Cardiac fibroblast (primary cell): Measurements from ENCODE around the gene SPEF2.

Experiments used
- DNase-seq, 2 donors: peaks; one replicate each; pipeline versions ENCODE4 v3.0.0 to v3.0.0-alpha.2; 2010; ENCODE audit warnings: low read depth in 2 of 2
- H3K4me3 ChIP-seq, 2 donors: replicated peaks in 1 of 2; 1 replicate in 1 of 2; 2 replicates in 1 of 2; pipeline ENCODE4 v1.5.1; 2011; ENCODE audit warnings: low read depth in 2 of 2, low read length in 2 of 2, mild to moderate bottlenecking in 2 of 2, moderate library complexity in 1 of 2
- TF ChIP-seq, protein P1 (sequence below): IDR thresholded peaks from one replicate; pipeline ENCODE4 v1.5.1; 2011; ENCODE audit warnings: low read depth, mild to moderate bottlenecking, low read length, inconsistent platforms

The SPEF2 gene

GRCh38 chr5:35794684-35795375, 177.2 kb downstream of the SPEF2 start:
- DNase-seq: no peak
- TF ChIP-seq, protein P1, sequence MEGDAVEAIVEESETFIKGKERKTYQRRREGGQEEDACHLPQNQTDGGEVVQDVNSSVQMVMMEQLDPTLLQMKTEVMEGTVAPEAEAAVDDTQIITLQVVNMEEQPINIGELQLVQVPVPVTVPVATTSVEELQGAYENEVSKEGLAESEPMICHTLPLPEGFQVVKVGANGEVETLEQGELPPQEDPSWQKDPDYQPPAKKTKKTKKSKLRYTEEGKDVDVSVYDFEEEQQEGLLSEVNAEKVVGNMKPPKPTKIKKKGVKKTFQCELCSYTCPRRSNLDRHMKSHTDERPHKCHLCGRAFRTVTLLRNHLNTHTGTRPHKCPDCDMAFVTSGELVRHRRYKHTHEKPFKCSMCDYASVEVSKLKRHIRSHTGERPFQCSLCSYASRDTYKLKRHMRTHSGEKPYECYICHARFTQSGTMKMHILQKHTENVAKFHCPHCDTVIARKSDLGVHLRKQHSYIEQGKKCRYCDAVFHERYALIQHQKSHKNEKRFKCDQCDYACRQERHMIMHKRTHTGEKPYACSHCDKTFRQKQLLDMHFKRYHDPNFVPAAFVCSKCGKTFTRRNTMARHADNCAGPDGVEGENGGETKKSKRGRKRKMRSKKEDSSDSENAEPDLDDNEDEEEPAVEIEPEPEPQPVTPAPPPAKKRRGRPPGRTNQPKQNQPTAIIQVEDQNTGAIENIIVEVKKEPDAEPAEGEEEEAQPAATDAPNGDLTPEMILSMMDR: no peak
- no peak overlapping the region for H3K4me3 ChIP-seq

DNA sequence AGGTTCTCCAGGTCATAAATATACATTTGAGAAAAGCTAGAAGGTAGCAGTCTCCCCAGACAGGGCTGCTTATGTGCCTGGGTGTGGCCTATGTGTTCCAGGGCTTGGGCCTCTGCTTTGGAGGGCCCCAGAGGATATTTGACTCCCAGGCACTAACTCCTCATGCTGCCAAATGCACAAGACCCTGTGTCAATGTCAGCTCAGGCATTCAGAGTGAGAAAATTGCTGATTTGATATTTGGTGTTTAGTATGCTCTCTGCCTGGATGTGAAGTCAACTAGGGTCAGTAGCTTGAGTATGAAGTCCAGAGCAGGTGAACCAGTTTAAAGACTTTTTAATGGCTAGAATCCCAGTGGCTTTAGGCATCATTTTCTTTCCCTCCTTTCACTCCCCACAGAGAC, 181.5 kb downstream of the SPEF2 start:
- no peak for DNase-seq
- H3K4me3 ChIP-seq: no peak overlapping the region
- TF ChIP-seq, protein P1: no peak

DNA sequence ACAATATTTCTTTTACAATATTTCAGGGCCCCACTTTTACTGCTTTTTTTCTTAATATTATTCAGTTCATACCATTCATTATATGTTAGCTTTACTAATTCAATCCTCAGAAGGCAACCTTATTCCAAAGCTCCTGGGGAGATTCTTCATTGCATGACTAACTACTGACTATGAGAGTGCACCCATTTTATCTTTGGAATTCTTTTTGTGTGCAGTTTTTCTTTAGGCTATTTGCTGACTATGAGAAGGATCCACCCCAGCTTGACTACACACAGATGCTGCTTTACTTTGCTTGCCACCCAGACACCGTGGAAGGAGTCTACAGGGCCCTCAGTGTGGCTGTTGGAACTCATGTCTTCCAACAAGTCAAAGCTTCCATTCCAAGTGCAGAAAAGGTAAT, 182.1 kb downstream of the SPEF2 start:
- DNase-seq: no peak
- no peak overlapping the region for H3K4me3 ChIP-seq
- TF ChIP-seq, protein P1: no peak

GRCh38 chr5:35803191-35803651, 185.6 kb downstream of the SPEF2 start:
- TF ChIP-seq, protein P1: no peak
- H3K4me3 ChIP-seq: no peak overlapping the region
- peak; percentile 56 to 60 for DNase-seq

GRCh38 chr5:35804201-35804653, 186.6 kb downstream of the SPEF2 start:
- no peak for DNase-seq
- TF ChIP-seq, protein P1: no peak
- H3K4me3 ChIP-seq: no peak overlapping the region

GRCh38 chr5:35804841-35805240, 187.2 kb downstream of the SPEF2 start:
- TF ChIP-seq, protein P1: no peak
- DNase-seq: no peak
- no peak overlapping the region for H3K4me3 ChIP-seq
